NCI-H2171 (cell line): ENCODE data around the gene CDC6.
"Not testable (repeated sequence)": the region's sequence is repeated elsewhere in the genome, so short reads cannot be mapped to it uniquely, and the experiment has no call there.

ENCODE experiments used
- DNase-seq: peaks from one replicate; lab custom pipeline; 2025; lab: John Stamatoyannopoulos, UW

The CDC6 gene

GRCh38 chr17:40287159-40287493, 553 bp upstream of the CDC6 start:
- no peak for DNase-seq

- peak; percentile 30 for DNase-seq
These were observed 3.1 kb downstream of the CDC6 start for GRCh38 chr17:40290629-40291280.

DNA sequence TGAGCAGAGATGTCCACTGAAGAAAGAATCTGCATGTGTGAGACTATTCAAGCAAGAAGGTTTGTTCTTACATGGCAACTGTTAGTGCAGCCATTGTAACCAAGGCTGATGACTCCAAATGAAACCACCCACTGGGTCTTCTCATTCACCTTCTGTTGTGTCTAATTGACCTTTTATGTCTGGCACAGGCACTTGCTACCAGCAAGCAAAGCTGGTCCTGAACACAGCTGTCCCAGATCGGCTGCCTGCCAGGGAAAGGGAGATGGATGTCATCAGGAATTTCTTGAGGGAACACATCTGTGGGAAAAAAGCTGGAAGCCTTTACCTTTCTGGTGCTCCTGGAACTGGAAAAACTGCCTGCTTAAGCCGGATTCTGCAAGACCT, 3.6 kb downstream of the CDC6 start:
- DNase-seq: no peak

DNA sequence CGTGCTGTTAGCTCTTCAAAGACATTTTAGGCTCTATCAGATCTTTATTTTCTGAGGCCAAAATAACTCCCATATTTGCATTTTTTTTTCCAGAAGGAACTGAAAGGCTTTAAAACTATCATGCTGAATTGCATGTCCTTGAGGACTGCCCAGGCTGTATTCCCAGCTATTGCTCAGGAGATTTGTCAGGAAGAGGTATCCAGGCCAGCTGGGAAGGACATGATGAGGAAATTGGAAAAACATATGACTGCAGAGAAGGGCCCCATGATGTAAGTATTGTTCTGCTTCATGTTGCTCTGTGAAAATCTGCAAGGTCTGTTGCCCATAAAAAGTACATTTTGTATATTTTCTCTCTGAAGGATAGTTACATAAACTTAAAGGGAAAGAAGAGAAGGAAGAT, 5.7 kb downstream of the CDC6 start:
- DNase-seq: no peak

DNA sequence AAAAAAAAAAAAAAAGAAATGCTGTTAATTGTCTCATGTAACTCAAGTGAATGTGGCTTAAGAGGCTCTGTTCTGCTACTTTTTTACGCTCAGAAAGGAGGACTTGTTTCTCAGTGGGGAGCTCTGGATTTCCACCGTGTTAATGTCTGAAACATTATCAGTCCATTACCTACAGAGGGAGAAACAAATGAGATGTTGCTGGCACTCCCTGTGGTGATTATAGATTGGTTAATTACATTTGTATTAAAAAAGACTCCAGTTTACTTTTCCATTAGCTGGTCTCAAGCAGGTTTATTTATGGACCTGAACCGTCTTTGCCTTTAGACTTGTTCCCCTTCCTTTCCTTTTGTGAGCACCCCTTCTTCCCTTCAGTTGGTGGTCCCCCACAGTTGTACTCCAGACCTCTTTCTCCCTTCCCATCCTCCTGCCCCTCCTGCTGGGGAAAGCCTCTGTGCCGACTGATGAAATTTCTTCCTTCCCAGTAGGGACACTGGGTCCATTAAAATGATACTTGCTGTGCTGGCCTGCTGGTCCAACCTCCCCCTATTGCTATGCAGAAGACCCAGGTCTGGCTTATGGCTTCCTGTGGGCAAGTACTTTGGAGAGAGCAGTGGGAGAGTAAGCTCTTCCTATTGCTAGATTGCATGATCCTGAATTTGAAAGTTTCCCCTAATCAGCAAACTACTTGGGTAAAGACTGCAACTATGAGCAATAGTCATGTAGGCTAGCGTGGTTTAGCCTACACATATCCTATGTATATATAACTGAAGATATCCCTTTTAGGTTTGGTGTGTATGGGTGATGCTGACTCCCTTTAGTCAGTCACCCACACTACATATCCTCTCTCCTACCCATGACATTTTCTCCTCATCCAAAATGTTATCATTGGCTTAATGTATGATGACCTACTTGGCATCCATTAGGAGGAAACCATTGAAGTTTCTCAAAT, 8.1 kb downstream of the CDC6 start:
- DNase-seq: no peak

GRCh38 chr17:40297511-40297910, 9.8 kb downstream of the CDC6 start:
- DNase-seq: no peak

GRCh38 chr17:40298726-40299125, 11.0 kb downstream of the CDC6 start:
- DNase-seq: no peak

- not testable (repeated sequence) for DNase-seq
These were observed 11.6 kb downstream of the CDC6 start for GRCh38 chr17:40299159-40299757.

DNA sequence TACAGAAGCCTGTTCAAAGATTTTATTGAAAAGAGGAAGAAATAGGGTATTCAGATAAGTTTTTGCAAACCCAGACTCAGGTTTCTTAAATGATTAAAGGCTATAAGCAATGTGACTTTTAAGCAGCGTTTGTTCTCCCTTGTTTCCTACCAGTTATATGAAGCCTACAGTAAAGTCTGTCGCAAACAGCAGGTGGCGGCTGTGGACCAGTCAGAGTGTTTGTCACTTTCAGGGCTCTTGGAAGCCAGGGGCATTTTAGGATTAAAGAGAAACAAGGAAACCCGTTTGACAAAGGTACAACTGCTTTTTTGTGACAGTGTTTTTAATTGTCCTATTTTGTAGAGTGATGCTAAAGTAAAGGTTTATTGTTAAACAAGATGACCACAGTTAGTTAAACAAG, 13.6 kb downstream of the CDC6 start:
- DNase-seq: no peak

GRCh38 chr17:40303009-40303657, 15.5 kb downstream of the CDC6 start:
- DNase-seq: peak; percentile 59

DNA sequence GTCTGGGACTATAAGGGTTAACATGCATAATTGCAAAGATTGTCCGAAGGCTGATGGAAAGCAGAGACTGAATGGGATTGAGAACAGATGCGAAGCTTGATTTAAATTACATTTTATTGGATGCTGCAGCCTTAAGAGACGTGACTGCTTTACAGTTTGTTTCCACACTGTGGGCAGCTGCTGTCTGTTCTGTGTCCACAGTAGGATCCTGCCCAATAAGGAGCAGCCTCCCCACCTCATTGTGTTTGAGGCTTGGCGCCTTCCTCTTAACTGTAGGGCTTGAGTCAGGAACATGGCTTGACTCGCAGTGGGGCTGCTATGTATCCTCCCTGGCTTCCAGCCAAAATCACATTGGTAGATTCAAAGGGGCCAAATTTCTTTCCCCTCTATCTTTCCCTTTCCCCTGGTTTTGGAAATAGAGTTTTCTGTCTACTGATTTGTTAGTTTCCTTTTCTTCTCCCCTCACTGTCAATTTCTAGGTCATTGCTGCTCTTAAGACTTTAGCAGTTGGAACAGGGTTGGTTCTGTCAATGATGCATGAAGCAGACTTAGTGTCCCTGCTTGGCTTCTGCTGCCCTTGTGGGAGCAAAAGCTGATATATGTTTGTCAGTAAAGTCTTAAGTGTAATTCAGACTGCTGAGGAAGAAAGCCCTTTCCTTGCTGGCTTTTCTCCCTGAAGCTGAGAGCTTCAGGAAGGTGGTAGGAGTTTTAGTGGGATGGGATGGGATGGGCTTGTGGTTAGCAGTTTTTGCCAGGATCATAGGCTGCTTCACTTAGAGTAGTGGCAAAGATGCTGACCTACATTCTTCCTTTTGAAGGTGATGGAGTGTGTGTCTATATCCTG, 16.3 kb downstream of the CDC6 start:
- DNase-seq: no peak

DNA sequence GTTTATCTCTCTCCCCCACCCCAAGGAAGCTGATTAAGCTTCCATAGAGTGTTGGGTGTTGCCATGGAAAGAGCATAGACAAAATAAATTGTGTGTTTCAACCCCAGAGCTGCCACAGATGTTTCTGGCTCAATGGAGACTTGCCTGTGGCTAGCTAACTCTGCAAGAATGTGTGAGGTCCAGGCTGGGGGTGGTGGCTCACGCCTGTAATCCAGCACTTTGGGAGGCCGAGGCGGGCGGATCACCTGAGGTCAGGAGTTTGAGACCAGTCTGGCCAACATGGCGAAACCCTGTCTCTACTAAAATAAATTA, 16.8 kb downstream of the CDC6 start:
- DNase-seq: not testable (repeated sequence)

DNA sequence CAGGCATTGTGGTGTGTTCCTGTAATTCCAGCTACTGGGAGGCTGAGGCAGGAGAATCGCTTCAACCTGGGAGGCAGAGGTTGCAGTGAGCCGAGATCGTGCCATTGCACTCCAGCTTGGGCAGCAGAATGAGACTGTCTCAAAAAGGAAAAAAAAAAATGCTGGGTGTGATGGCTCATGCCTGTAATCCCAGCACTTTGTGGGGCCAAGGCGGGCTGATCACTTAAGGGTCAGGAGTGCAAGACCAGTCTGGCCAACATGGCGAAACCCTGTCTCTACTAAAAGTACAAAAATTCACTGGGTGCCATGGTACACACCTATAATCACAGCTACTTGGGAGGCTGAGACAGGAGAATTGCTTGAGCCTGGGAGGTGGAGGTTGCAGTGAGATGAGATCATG, 17.2 kb downstream of the CDC6 start:
- not testable (repeated sequence) for DNase-seq

GRCh38 chr17:40306395-40306794, 18.7 kb downstream of the CDC6 start:
- no peak for DNase-seq

- DNase-seq: no peak
These were observed 19.5 kb downstream of the CDC6 start for GRCh38 chr17:40307001-40307730.

- no peak for DNase-seq
These were observed 20.1 kb downstream of the CDC6 start for GRCh38 chr17:40307740-40308239.

DNA sequence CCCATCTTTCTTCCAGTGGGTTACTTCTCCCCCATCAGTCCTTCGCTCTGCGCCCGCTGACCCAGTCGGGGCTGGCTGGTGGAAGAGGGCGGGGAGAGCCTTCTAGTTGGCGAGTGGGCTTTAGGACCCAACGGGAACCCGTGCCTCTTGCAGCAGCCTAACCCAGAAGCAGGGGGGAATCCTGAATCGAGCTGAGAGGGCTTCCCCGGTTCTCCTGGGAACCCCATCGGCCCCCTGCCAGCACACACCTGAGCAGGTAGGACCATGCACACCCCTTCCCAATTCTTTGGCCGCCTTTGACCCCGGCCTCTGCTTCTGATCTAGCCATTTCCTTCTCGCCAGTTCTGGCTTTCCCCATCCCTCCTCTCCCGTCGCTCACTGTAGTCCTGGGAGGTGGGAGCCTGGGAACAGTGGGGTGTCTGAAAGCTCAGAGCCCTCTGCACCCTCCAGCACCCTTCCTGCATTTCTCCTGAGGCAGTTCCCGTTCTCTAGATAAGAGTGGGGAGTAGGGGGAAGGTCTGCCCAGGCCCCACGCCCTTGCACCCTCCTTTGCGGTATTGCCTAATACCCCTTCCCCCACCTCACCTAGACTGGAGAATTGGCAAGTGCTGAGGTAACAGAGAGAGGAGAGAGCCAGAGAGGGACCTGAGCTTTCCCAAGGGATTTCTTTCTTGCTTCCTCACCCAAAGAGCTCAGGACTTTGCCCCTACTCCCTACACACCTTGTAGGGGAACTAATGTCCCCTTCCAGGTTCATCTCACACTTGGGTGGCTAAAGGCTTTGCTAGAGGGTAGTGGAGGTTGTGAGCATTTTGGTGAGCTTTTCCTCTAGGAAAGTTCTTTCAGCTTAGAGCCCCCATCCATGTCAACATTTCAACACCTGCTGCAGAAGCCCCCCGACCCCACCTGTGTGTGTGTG, 21.6 kb downstream of the CDC6 start, which contains the start of gene RARA:
Gene RARA (plus strand): TSS at position 150 of the 918 bp plus-strand sequence. CDS start 22,039 bp downstream, outside the sequence.
- DNase-seq: peak; percentile 60

DNA sequence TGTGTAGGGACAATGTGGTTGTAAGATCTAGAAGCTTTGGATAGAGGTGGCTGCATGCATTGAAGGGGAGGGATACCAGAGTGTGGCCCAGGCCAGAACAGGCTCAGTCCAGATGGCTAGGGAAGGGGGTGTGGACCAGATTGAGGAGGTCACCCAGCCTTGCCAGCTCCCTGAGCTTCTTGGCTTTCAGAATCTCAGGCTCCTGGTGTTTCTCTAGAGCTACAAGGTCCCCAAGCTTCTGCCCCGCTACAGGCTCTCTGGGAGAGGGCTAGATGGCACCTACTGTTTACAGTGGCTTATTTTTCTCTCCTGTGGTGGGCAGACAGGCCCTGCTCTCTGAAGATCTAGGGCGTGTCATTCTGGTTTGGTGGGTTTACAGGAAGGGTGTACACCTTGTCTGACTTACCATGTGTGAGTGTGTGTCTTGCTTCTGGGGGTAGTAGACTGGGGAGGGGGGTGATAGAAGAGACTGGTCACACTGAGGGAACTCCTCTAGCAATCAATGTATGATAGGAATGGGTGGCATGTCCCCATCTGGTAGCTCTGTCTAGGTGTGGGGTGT, 22.4 kb downstream of the CDC6 start:
- no peak for DNase-seq

- DNase-seq: no peak
These were observed 23.3 kb downstream of the CDC6 start for GRCh38 chr17:40310882-40311391.
